HL-60 (cell line): ENCODE results near the gene ANKRD13A.

Experiments
- POLR2AphosphoS5 ChIP-seq: IDR thresholded peaks from 2 replicates; pipeline ENCODE4 v1.6.1; 2012; ENCODE audit warnings: low read depth
- TF ChIP-seq, protein P1 (sequence below): IDR thresholded peaks from one replicate; pipeline ENCODE4 v1.5.1; 2011; ENCODE audit warnings: low read length, control low read depth, inconsistent platforms; ENCODE audit not compliant: insufficient read depth
- TF ChIP-seq, protein P2 (sequence below): IDR thresholded peaks from 2 replicates; pipeline ENCODE4 v1.6.1; 2012; ENCODE audit warnings: low read depth; ENCODE audit not compliant: insufficient replicate concordance

DNA sequence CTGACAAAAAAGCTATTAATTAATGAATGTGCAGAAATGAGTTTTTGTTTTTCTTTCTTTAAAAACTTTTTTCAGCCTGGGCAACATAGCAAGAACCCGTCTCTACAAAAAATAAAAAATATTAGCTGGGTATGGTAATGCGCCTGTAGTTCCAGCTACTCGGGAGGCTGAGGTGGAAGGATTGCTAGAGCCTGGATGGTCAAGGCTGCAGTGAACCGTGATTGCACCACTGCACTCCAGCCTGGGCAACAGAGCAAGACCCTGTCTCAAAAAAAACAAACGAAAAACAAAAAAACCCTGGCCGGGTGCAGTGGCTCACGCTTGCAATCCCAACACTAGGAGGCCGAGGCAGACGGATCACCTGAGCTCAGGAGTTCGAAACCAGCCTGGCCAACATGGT lies 11.0 kb upstream of the ANKRD13A start:
- TF ChIP-seq, protein P1, sequence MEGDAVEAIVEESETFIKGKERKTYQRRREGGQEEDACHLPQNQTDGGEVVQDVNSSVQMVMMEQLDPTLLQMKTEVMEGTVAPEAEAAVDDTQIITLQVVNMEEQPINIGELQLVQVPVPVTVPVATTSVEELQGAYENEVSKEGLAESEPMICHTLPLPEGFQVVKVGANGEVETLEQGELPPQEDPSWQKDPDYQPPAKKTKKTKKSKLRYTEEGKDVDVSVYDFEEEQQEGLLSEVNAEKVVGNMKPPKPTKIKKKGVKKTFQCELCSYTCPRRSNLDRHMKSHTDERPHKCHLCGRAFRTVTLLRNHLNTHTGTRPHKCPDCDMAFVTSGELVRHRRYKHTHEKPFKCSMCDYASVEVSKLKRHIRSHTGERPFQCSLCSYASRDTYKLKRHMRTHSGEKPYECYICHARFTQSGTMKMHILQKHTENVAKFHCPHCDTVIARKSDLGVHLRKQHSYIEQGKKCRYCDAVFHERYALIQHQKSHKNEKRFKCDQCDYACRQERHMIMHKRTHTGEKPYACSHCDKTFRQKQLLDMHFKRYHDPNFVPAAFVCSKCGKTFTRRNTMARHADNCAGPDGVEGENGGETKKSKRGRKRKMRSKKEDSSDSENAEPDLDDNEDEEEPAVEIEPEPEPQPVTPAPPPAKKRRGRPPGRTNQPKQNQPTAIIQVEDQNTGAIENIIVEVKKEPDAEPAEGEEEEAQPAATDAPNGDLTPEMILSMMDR: no peak
- TF ChIP-seq, protein P2, sequence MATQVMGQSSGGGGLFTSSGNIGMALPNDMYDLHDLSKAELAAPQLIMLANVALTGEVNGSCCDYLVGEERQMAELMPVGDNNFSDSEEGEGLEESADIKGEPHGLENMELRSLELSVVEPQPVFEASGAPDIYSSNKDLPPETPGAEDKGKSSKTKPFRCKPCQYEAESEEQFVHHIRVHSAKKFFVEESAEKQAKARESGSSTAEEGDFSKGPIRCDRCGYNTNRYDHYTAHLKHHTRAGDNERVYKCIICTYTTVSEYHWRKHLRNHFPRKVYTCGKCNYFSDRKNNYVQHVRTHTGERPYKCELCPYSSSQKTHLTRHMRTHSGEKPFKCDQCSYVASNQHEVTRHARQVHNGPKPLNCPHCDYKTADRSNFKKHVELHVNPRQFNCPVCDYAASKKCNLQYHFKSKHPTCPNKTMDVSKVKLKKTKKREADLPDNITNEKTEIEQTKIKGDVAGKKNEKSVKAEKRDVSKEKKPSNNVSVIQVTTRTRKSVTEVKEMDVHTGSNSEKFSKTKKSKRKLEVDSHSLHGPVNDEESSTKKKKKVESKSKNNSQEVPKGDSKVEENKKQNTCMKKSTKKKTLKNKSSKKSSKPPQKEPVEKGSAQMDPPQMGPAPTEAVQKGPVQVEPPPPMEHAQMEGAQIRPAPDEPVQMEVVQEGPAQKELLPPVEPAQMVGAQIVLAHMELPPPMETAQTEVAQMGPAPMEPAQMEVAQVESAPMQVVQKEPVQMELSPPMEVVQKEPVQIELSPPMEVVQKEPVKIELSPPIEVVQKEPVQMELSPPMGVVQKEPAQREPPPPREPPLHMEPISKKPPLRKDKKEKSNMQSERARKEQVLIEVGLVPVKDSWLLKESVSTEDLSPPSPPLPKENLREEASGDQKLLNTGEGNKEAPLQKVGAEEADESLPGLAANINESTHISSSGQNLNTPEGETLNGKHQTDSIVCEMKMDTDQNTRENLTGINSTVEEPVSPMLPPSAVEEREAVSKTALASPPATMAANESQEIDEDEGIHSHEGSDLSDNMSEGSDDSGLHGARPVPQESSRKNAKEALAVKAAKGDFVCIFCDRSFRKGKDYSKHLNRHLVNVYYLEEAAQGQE: no peak
- no peak for TF ChIP-seq POLR2AphosphoS5
